Mucosa of gallbladder (tissue), 1 donor: ENCODE measurements around the gene CLEC4G. TPM values are rescaled to one million over a fixed set of nuclear protein-coding genes. Genes with fewer than 3 reads are reported as not detected.

ENCODE experiments used
- DNase-seq: peaks from one replicate; pipeline ENCODE4 v3.0.0-alpha.2; 2020; ENCODE audit warnings: low spot score
- total RNA-seq: library from RNA; stranded (reverse); gene quantifications from one replicate; pipeline ENCODE4 v1.2.1, GENCODE V29; 2021
- donor health status: DM: no; HTN: no; CAD: no.

The CLEC4G gene
- total RNA-seq, 1 donor from 2014 or later, result 0.83 TPM

- DNase-seq, result no peak
Measured at GRCh38 chr19:7729211-7729610, 2.7 kb downstream of the CLEC4G start.

- no peak for DNase-seq
Measured at GRCh38 chr19:7725791-7726190, 6.1 kb downstream of the CLEC4G start.

- DNase-seq, result no peak
Measured at GRCh38 chr19:7722231-7722651, 9.7 kb downstream of the CLEC4G start.

- DNase-seq, result no peak
Measured at GRCh38 chr19:7720351-7720750, 11.6 kb downstream of the CLEC4G start.

- DNase-seq, result no peak
Measured at GRCh38 chr19:7718668-7719067, 13.2 kb downstream of the CLEC4G start.

- DNase-seq, result no peak
Measured at GRCh38 chr19:7716762-7717161, 15.1 kb downstream of the CLEC4G start.

- no peak for DNase-seq
Measured at GRCh38 chr19:7715671-7716070, 16.2 kb downstream of the CLEC4G start.

- no peak for DNase-seq
Measured at GRCh38 chr19:7710616-7711015, 21.3 kb downstream of the CLEC4G start.

- no peak for DNase-seq
Measured at GRCh38 chr19:7709932-7710460, 21.9 kb downstream of the CLEC4G start.

GRCh38 chr19:7706955-7707456 lies 24.9 kb downstream of the CLEC4G start:
- no peak for DNase-seq

GRCh38 chr19:7706188-7706954 lies 25.5 kb downstream of the CLEC4G start:
- DNase-seq, result no peak

GRCh38 chr19:7705387-7706187 lies 26.3 kb downstream of the CLEC4G start:
- peak; percentile 38 for DNase-seq

- DNase-seq, result no peak
Measured at GRCh38 chr19:7704280-7705060, 27.4 kb downstream of the CLEC4G start.

- DNase-seq, result no peak
Measured at GRCh38 chr19:7703332-7703731, 28.6 kb downstream of the CLEC4G start.

GRCh38 chr19:7701654-7702457 lies 30.1 kb downstream of the CLEC4G start, which contains the start of gene FCER2:
TSS of gene FCER2 (minus strand) at chr19:7702131. CDS start at chr19:7699760, 2,371 bp downstream.
- DNase-seq, result no peak

GRCh38 chr19:7701049-7701653 lies 30.8 kb downstream of the CLEC4G start:
- no peak for DNase-seq

GRCh38 chr19:7699417-7700401 lies 32.2 kb downstream of the CLEC4G start:
- DNase-seq, result no peak

GRCh38 chr19:7699003-7699402 lies 32.9 kb downstream of the CLEC4G start:
- DNase-seq, result no peak

- DNase-seq, result no peak
Measured at GRCh38 chr19:7698583-7698982, 33.3 kb downstream of the CLEC4G start.
